K562 (cell line): Measurements from ENCODE around the gene EIF1. TPM values are rescaled to one million over a fixed set of nuclear protein-coding genes. Genes with fewer than 3 reads are reported as not detected.
A peak's percentile ranks its signal among the peaks of the same experiment; 100 is the strongest.

Experiments used
- BMI1 ChIP-seq: fragments of 150-350 bp; IDR thresholded peaks from 2 replicates; pipeline ENCODE4 v1.6.1; 2014; ENCODE audit warnings: low read length
- COPS2 ChIP-seq: fragments of 450-650 bp; conservative IDR thresholded peaks from 2 replicates; pipeline ENCODE4 v1.6.1; 2016; ENCODE audit warnings: mild to moderate bottlenecking, moderate library complexity
- CREBBP ChIP-seq: IDR thresholded peaks from one replicate; pipeline ENCODE4 v1.6.1; 2012; ENCODE audit warnings: low read depth, mild to moderate bottlenecking, control low read depth, inconsistent platforms, low read length
- CTBP1 ChIP-seq: fragments of 450-650 bp; IDR thresholded peaks from 2 replicates; pipeline ENCODE4 v1.6.1; 2016; ENCODE audit warnings: borderline replicate concordance
- ELF2 ChIP-seq: fragments of 250-450 bp; sonication (Bioruptor Pico); IDR thresholded peaks from 2 replicates; pipeline ENCODE4 v1.5.0; 2021; ENCODE audit warnings: mild to moderate bottlenecking
- ELF4 ChIP-seq: fragments of 450-650 bp; formaldehyde crosslinking; IDR thresholded peaks from 2 replicates; pipeline ENCODE4 v1.4.0; 2022; ENCODE audit warnings: missing genetic modification characterization
- GABPB2 ChIP-seq: fragments of 250-450 bp; sonication (Bioruptor Pico); conservative IDR thresholded peaks from 2 replicates; pipeline ENCODE4 v1.5.1; 2021; ENCODE audit warnings: mild to moderate bottlenecking
- HDAC6 ChIP-seq: IDR thresholded peaks from 2 replicates; pipeline ENCODE4 v1.6.1; 2012; ENCODE audit warnings: low read depth, mild to moderate bottlenecking, control low read depth, inconsistent platforms, low read length, moderate library complexity
- JUN ChIP-seq, 2 experiments: sonication (generic) in 1 of 2; formaldehyde crosslinking in 1 of 2; IDR thresholded peaks; 2 replicates each; pipeline versions ENCODE4 v1.6.1 to v1.8.0; 2012 to 2022; ENCODE audit warnings: borderline replicate concordance in 2 of 2, mild to moderate bottlenecking in 2 of 2, improper control_type of control experiment in 1 of 2, low read depth in 1 of 2, low read length in 1 of 2, missing genetic modification reagents in 1 of 2
- KHSRP ChIP-seq: fragments of 450-650 bp; IDR thresholded peaks from 2 replicates; pipeline ENCODE4 v1.6.1; 2017
- NFRKB ChIP-seq: fragments of 450-650 bp; IDR thresholded peaks from 2 replicates; pipeline ENCODE4 v1.6.1; 2016; ENCODE audit warnings: low read depth
- POU5F1 ChIP-seq: fragments of 150-350 bp; IDR thresholded peaks from 2 replicates; pipeline ENCODE4 v1.6.1; 2014; ENCODE audit warnings: borderline replicate concordance, low read length, low read depth, mild to moderate bottlenecking; ENCODE audit not compliant: partially characterized antibody
- RBM34 ChIP-seq: fragments of 200-400 bp; formaldehyde crosslinking; IDR thresholded peaks from 2 replicates; pipeline ENCODE4 v1.6.1; 2018; ENCODE audit warnings: low read length, borderline replicate concordance; ENCODE audit not compliant: insufficient read depth
- SP2 ChIP-seq: IDR thresholded peaks from 2 replicates; pipeline ENCODE4 v1.6.1; 2011; ENCODE audit warnings: mild to moderate bottlenecking, low read depth, low read length, moderate library complexity; ENCODE audit not compliant: poor library complexity, severe bottlenecking; ENCODE audit errors: extremely low read depth
- ZNF384 ChIP-seq: IDR thresholded peaks from 2 replicates; pipeline ENCODE4 v1.6.1; 2012; ENCODE audit warnings: low read depth, low read length, improper control_type of control experiment
- polyA plus RNA-seq, 8 experiments: library from polyadenylated mRNA; depleted of rRNA in 4 of 8; stranded (reverse) in 5 of 8; unstranded in 3 of 8; fragments of >200 nt; fragmentation: Nextera tagmentation in 2 of 8; fragmentation: Illumina TruSeq in 1 of 8; extraction: Ambion mirVana in 2 of 8; extraction: Trizol in 1 of 8; gene quantifications; 2 replicates each; pipeline versions ENCODE4 v1.2.1 to v1.2.3, GENCODE V29; 2011 to 2014; ENCODE audit warnings: inconsistent platforms in 1 of 8, missing spikeins in 1 of 8
- total RNA-seq, 7 experiments: library from RNA; depleted of rRNA in 6 of 7; stranded (reverse); fragments of >200 nt in 6 of 7; fragmentation: Illumina TruSeq in 2 of 7; extraction: Trizol in 2 of 7; gene quantifications; 2 replicates each; pipeline versions ENCODE4 v1.2.1 to v1.2.3, GENCODE V29; 2011 to 2021; ENCODE audit warnings: low replicate concordance in 1 of 7
- TF ChIP-seq, protein P1 (sequence below), 2 experiments: fragments of 450-650 bp; conservative IDR thresholded peaks; 2 replicates each; pipeline ENCODE4 v1.6.1; 2017; ENCODE audit warnings: mild to moderate bottlenecking in 2 of 2, moderate library complexity in 2 of 2
- TF ChIP-seq, protein P2 (sequence below): fragments of 250-450 bp; sonication (Bioruptor Pico); IDR thresholded peaks from 2 replicates; pipeline ENCODE4 v1.8.0; 2022; ENCODE audit warnings: moderate library complexity, mild to moderate bottlenecking, inconsistent platforms
- TF ChIP-seq, protein P3 (sequence below): fragments of 250-450 bp; sonication (Bioruptor Pico); IDR thresholded peaks from 2 replicates; pipeline ENCODE4 v1.5.0; 2020; ENCODE audit warnings: mild to moderate bottlenecking
- TF ChIP-seq, protein P4 (sequence below), 2 experiments: IDR thresholded peaks in 1 of 2; conservative IDR thresholded peaks in 1 of 2; 2 replicates each; pipeline ENCODE4 v1.6.1; 2016; ENCODE audit warnings: low read depth in 2 of 2, mild to moderate bottlenecking in 1 of 2, missing compliant biosample characterization in 1 of 2, missing genetic modification characterization in 1 of 2, moderate library complexity in 1 of 2

EIF1 gene
- total and polyA plus RNA-seq, 9 of the 15 experiments (the other 6 are each of a cell fraction or from before 2014, with no cell fraction given): 67.0 to 1,204 (median 320) TPM

DNA sequence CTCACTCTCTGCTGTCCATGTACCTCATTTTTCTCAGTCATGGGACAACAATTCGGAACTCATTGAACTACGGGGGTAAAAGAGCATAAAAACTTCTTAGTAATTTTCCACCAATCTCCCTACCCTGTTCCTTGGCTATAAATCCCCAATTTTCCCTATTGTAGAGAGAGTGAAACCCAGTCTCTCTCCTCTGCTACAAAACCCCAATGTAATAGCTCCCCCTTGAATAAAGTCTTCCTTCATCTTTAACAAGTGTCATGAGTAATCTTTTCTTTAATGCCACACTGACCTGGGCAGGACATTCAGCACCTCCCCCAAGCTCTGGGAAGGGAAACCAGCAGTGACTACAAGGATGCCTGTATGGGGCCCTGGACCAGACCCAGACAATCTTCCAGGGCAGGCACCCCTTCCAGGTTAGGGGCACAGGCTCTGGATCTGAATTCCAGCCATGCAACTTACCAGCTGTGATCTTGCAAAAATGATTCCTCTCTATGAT, 10.2 kb upstream of the EIF1 start (continued):
- TF ChIP-seq COPS2 (no peak), HDAC6 (no peak), JUN (IDR thresholded peaks at IDR 0.05; ENCODE audit: borderline replicate concordance, low read depth, low read length) (0 out of 2 replicates have a peak, but pooled peaks have one; percentile 9), JUN (CRISPR knock-in tag; IDR thresholded peaks at IDR 0.05; ENCODE audit: borderline replicate concordance) (no peak), ZNF384 (no peak; the same call in 1 of the 2 replicates), POU5F1 (no peak), ELF4 (CRISPR knock-in tag) (peak; percentile 100), CTBP1 (no peak), NFRKB (0 out of 2 replicates have a peak, but pooled peaks have one; percentile 75), SP2 (no peak), CREBBP (no peak), KHSRP (peak; percentile 52; the same call in 1 of the 2 replicates), GABPB2 (CRISPR knock-in tag) (peak; percentile 97), BMI1 (no peak), RBM34 (no peak), ELF2 (CRISPR knock-in tag) (peak; percentile 75; the same call in 1 of the 2 replicates)
- TF ChIP-seq, protein P1, sequence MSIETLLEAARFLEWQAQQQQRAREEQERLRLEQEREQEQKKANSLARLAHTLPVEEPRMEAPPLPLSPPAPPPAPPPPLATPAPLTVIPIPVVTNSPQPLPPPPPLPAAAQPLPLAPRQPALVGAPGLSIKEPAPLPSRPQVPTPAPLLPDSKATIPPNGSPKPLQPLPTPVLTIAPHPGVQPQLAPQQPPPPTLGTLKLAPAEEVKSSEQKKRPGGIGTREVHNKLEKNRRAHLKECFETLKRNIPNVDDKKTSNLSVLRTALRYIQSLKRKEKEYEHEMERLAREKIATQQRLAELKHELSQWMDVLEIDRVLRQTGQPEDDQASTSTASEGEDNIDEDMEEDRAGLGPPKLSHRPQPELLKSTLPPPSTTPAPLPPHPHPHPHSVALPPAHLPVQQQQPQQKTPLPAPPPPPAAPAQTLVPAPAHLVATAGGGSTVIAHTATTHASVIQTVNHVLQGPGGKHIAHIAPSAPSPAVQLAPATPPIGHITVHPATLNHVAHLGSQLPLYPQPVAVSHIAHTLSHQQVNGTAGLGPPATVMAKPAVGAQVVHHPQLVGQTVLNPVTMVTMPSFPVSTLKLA (conservative IDR thresholded peaks at IDR 0.05): peak; percentile 7 to 23; a peak in 2 of 4 replicates
- TF ChIP-seq, protein P2, sequence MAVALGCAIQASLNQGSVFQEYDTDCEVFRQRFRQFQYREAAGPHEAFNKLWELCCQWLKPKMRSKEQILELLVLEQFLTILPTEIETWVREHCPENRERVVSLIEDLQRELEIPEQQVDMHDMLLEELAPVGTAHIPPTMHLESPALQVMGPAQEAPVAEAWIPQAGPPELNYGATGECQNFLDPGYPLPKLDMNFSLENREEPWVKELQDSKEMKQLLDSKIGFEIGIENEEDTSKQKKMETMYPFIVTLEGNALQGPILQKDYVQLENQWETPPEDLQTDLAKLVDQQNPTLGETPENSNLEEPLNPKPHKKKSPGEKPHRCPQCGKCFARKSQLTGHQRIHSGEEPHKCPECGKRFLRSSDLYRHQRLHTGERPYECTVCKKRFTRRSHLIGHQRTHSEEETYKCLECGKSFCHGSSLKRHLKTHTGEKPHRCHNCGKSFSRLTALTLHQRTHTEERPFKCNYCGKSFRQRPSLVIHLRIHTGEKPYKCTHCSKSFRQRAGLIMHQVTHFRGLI (CRISPR knock-in tag): no peak
- TF ChIP-seq, protein P3, sequence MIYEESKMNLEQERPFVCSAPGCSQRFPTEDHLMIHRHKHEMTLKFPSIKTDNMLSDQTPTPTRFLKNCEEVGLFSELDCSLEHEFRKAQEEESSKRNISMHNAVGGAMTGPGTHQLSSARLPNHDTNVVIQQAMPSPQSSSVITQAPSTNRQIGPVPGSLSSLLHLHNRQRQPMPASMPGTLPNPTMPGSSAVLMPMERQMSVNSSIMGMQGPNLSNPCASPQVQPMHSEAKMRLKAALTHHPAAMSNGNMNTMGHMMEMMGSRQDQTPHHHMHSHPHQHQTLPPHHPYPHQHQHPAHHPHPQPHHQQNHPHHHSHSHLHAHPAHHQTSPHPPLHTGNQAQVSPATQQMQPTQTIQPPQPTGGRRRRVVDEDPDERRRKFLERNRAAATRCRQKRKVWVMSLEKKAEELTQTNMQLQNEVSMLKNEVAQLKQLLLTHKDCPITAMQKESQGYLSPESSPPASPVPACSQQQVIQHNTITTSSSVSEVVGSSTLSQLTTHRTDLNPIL (CRISPR knock-in tag): peak; percentile 94
- TF ChIP-seq, protein P4, sequence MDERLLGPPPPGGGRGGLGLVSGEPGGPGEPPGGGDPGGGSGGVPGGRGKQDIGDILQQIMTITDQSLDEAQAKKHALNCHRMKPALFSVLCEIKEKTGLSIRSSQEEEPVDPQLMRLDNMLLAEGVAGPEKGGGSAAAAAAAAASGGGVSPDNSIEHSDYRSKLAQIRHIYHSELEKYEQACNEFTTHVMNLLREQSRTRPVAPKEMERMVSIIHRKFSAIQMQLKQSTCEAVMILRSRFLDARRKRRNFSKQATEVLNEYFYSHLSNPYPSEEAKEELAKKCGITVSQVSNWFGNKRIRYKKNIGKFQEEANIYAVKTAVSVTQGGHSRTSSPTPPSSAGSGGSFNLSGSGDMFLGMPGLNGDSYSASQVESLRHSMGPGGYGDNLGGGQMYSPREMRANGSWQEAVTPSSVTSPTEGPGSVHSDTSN (CRISPR knock-in tag; IDR thresholded peaks at IDR 0.05; ENCODE audit: low read depth): no peak
- TF ChIP-seq, protein P4 (tag; conservative IDR thresholded peaks at IDR 0.05; ENCODE audit: low read depth): peak; percentile 53
